GM18505 (cell line): Measurements from ENCODE around the gene AFAP1.

ENCODE experiments used
- ATAC-seq: cut with Tn5 transposase; IDR thresholded peaks from one replicate; pipeline ENCODE4 v1.9.1; 2021; ENCODE audit not compliant: unreplicated experiment
- POLR2A ChIP-seq: IDR thresholded peaks from 4 replicates; pipeline ENCODE4 v1.6.1; 2011; ENCODE audit warnings: borderline replicate concordance; ENCODE audit not compliant: insufficient read depth, insufficient read length; ENCODE audit errors: extremely low read depth

AFAP1 gene

GRCh38 chr4:7847206-7847605, 92.5 kb downstream of the AFAP1 start:
- no peak for TF ChIP-seq POLR2A
- no peak for ATAC-seq

GRCh38 chr4:7845493-7846128, 94.0 kb downstream of the AFAP1 start:
- no peak for TF ChIP-seq POLR2A
- ATAC-seq = no peak

- no peak for TF ChIP-seq POLR2A
- ATAC-seq = no peak
Measured at GRCh38 chr4:7844594-7844991, 95.1 kb downstream of the AFAP1 start.

GRCh38 chr4:7843831-7844593, 95.6 kb downstream of the AFAP1 start:
- no peak for TF ChIP-seq POLR2A
- peak; percentile 62 for ATAC-seq

GRCh38 chr4:7842384-7843279, 97.0 kb downstream of the AFAP1 start:
- TF ChIP-seq POLR2A = no peak
- ATAC-seq = no peak

GRCh38 chr4:7841894-7842293, 97.8 kb downstream of the AFAP1 start:
- ATAC-seq = no peak
- no peak for TF ChIP-seq POLR2A

- ATAC-seq = no peak
- no peak for TF ChIP-seq POLR2A
Measured at GRCh38 chr4:7841071-7841470, 98.6 kb downstream of the AFAP1 start.

GRCh38 chr4:7839856-7840255, 99.8 kb downstream of the AFAP1 start:
- no peak for ATAC-seq
- no peak for TF ChIP-seq POLR2A

GRCh38 chr4:7838136-7838782, 101.4 kb downstream of the AFAP1 start:
- no peak for TF ChIP-seq POLR2A
- no peak for ATAC-seq

GRCh38 chr4:7837597-7838135, 102.0 kb downstream of the AFAP1 start:
- no peak for ATAC-seq
- TF ChIP-seq POLR2A = no peak

GRCh38 chr4:7831858-7832730, 107.6 kb downstream of the AFAP1 start:
- TF ChIP-seq POLR2A = no peak
- ATAC-seq = no peak

- no peak for ATAC-seq
- no peak for TF ChIP-seq POLR2A
Measured at GRCh38 chr4:7831330-7831729, 108.3 kb downstream of the AFAP1 start.
